Erythroblast (primary cell): ENCODE measurements around the gene CTF1.

Experiments
- GATA1 ChIP-seq: IDR thresholded peaks from 2 replicates; pipeline ENCODE4 v1.6.1; 2011; ENCODE audit warnings: low read depth, mild to moderate bottlenecking, control low read depth, low read length, moderate library complexity
- POLR2A ChIP-seq: IDR thresholded peaks from 2 replicates; pipeline ENCODE4 v1.6.1; 2011; ENCODE audit warnings: mild to moderate bottlenecking, low read length

DNA sequence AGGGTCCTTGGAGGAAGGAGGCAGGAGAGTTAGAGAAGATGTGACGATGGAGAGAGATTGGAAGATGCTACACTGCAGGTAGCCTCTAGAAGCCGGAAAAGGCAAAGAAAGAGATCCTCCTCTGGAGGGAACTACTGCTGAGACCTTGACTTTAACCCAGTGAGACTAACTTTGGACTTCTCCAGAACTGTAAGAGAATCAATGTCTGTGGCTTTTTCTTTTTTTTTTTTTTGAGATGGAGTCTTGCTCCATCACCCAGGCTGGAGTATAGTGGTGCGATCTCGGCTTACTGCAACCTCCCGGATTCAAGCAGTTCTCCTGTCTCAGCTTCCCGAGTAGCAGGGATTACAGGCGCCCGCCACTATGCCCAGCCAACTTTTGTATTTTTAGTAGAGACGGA, 11.2 kb upstream of the CTF1 start:
- TF ChIP-seq POLR2A (no peak), GATA1 (no peak)
